ENCODE results near the gene DPF1.

Gene DPF1

GRCh38 chr19:38195237-38195636 is 28.8 kb downstream of the DPF1 start:
- TF ChIP-seq ZFP3 (CRISPR knock-in tag; IDR thresholded peaks at IDR 0.05) (no peak), CREB5 (CRISPR knock-in tag; IDR thresholded peaks at IDR 0.05; ENCODE audit: low read depth) (no peak), CSRNP3 (CRISPR knock-in tag; IDR thresholded peaks at IDR 0.05) (no peak), SNAI2 (CRISPR knock-in tag; IDR thresholded peaks at IDR 0.05) (no peak), ZFP30 (CRISPR knock-in tag; IDR thresholded peaks at IDR 0.05) (no peak), ZNF70 (CRISPR knock-in tag; IDR thresholded peaks at IDR 0.05) (no peak), TOX (CRISPR knock-in tag; IDR thresholded peaks at IDR 0.05; ENCODE audit: borderline replicate concordance) (no peak), CSDC2 (CRISPR knock-in tag; IDR thresholded peaks at IDR 0.05) (no peak), TSHZ2 (CRISPR knock-in tag; IDR thresholded peaks at IDR 0.05) (no peak), RARB (CRISPR knock-in tag; IDR thresholded peaks at IDR 0.05) (no peak), ESRRG (CRISPR knock-in tag; IDR thresholded peaks at IDR 0.05) (no peak), ZNF8 (CRISPR knock-in tag; IDR thresholded peaks at IDR 0.05) (no peak)
- ATAC-seq: no peak

DNA sequence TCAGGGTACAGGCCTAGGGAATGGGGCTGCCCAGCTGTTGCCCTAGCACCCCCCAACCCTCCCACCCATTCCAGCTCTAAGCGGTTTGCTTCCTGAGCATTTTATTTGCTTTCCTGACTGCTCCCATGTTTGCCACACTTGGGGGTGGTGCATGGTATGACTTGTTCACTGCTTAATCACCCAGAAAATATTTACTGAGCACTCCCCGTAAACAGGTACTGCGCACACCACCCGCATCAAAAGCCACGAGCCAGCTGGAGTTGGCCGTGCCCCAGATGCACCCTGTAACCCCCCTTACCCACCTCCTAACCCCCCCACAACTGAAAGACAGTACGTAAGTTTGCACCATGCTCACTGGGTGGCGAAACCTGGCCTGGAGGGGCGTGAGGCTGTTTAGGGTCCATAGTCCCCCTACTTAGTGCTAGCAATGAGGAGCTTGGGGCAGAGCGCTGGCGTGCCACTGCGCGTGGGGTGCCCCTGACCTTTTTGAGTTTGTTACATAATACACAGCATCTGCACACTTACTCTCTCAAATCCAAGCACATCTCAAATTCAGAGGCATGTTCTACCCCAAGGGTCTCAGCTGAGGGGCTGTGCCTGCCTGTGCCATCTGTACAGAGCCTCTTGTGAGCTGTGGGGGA is 29.8 kb downstream of the DPF1 start:
- no peak for TF ChIP-seq BACH2 (CRISPR knock-in tag; IDR thresholded peaks at IDR 0.05; ENCODE audit: borderline replicate concordance)
- TF ChIP-seq ZNF8 (CRISPR knock-in tag; IDR thresholded peaks at IDR 0.05): no peak
- TF ChIP-seq ZFP30 (CRISPR knock-in tag; IDR thresholded peaks at IDR 0.05): no peak
- TF ChIP-seq ISL1 (CRISPR knock-in tag; IDR thresholded peaks at IDR 0.05): no peak
- TF ChIP-seq CSDC2 (CRISPR knock-in tag; IDR thresholded peaks at IDR 0.05): no peak
- no peak for TF ChIP-seq RARB (CRISPR knock-in tag; IDR thresholded peaks at IDR 0.05)
- TF ChIP-seq, protein P1, sequence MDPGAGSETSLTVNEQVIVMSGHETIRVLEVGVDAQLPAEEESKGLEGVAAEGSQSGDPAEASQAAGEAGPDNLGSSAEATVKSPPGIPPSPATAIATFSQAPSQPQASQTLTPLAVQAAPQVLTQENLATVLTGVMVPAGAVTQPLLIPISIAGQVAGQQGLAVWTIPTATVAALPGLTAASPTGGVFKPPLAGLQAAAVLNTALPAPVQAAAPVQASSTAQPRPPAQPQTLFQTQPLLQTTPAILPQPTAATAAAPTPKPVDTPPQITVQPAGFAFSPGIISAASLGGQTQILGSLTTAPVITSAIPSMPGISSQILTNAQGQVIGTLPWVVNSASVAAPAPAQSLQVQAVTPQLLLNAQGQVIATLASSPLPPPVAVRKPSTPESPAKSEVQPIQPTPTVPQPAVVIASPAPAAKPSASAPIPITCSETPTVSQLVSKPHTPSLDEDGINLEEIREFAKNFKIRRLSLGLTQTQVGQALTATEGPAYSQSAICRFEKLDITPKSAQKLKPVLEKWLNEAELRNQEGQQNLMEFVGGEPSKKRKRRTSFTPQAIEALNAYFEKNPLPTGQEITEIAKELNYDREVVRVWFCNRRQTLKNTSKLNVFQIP (CRISPR knock-in tag; IDR thresholded peaks at IDR 0.05; ENCODE audit: borderline replicate concordance, low read depth): no peak
- ATAC-seq: no peak

GRCh38 chr19:38193445-38193844 is 30.6 kb downstream of the DPF1 start:
- no peak for TF ChIP-seq PPARA (CRISPR knock-in tag; IDR thresholded peaks at IDR 0.05; ENCODE audit: borderline replicate concordance)
- TF ChIP-seq ZNF70 (CRISPR knock-in tag; IDR thresholded peaks at IDR 0.05): no peak
- TF ChIP-seq, protein P1 (CRISPR knock-in tag; IDR thresholded peaks at IDR 0.05; ENCODE audit: borderline replicate concordance, low read depth): no peak
- TF ChIP-seq ZNF8 (CRISPR knock-in tag; IDR thresholded peaks at IDR 0.05): no peak
- no peak for TF ChIP-seq TSHZ2 (CRISPR knock-in tag; IDR thresholded peaks at IDR 0.05)
- no peak for TF ChIP-seq RARB (CRISPR knock-in tag; IDR thresholded peaks at IDR 0.05)
- no peak for TF ChIP-seq ISL1 (CRISPR knock-in tag; IDR thresholded peaks at IDR 0.05)
- no peak for TF ChIP-seq GLIS3 (CRISPR knock-in tag; IDR thresholded peaks at IDR 0.05)
- TF ChIP-seq CREB5 (CRISPR knock-in tag; IDR thresholded peaks at IDR 0.05; ENCODE audit: low read depth): no peak
- no peak for TF ChIP-seq ZNF565 (CRISPR knock-in tag; conservative IDR thresholded peaks at IDR 0.05; ENCODE audit: low read depth)
- TF ChIP-seq CSRNP3 (CRISPR knock-in tag; IDR thresholded peaks at IDR 0.05): no peak
- TF ChIP-seq ZFP30 (CRISPR knock-in tag; IDR thresholded peaks at IDR 0.05): no peak
- no peak for TF ChIP-seq ARNTL (CRISPR knock-in tag; IDR thresholded peaks at IDR 0.05; ENCODE audit: borderline replicate concordance, low read depth)
- TF ChIP-seq CSDC2 (CRISPR knock-in tag; IDR thresholded peaks at IDR 0.05): no peak
- no peak for TF ChIP-seq ESRRG (CRISPR knock-in tag; IDR thresholded peaks at IDR 0.05)
- no peak for TF ChIP-seq ZC3H10 (CRISPR knock-in tag; IDR thresholded peaks at IDR 0.05)
- no peak for ATAC-seq
